Smooth muscle cell of the brain vasculature (primary cell): ENCODE measurements around the gene CCDC51.

ENCODE experiments used
- DNase-seq: peaks from one replicate; pipeline ENCODE4 v3.0.0-alpha.2; 2012; ENCODE audit warnings: low read depth, low spot score

Gene CCDC51

GRCh38 chr3:48434591-48435222, 5.2 kb downstream of the CCDC51 start:
- no peak for DNase-seq

- DNase-seq, result no peak
Measured at GRCh38 chr3:48433472-48434118, 6.3 kb downstream of the CCDC51 start.

- no peak for DNase-seq
Measured at GRCh38 chr3:48432411-48433371, 7.2 kb downstream of the CCDC51 start.

- no peak for DNase-seq
Measured at GRCh38 chr3:48431224-48432029, 8.5 kb downstream of the CCDC51 start.

- DNase-seq, result no peak
Measured at GRCh38 chr3:48430708-48431101, 9.2 kb downstream of the CCDC51 start.

GRCh38 chr3:48429960-48430707, 9.8 kb downstream of the CCDC51 start, which contains the start of gene PLXNB1:
Gene PLXNB1, minus strand, starts transcription at chr3:48430086. Its CDS starts 5,475 bp downstream, at chr3:48424611.
- DNase-seq, result no peak

GRCh38 chr3:48429317-48429959, 10.5 kb downstream of the CCDC51 start:
- no peak for DNase-seq

- no peak for DNase-seq
Measured at GRCh38 chr3:48428572-48429316, 11.2 kb downstream of the CCDC51 start.

GRCh38 chr3:48428088-48428571, 11.8 kb downstream of the CCDC51 start:
- no peak for DNase-seq

- no peak for DNase-seq
Measured at GRCh38 chr3:48427630-48427962, 12.3 kb downstream of the CCDC51 start.

- no peak for DNase-seq
Measured at GRCh38 chr3:48426944-48427629, 12.8 kb downstream of the CCDC51 start.

- DNase-seq, result no peak
Measured at GRCh38 chr3:48426401-48426909, 13.5 kb downstream of the CCDC51 start.

- no peak for DNase-seq
Measured at GRCh38 chr3:48425281-48425812, 14.6 kb downstream of the CCDC51 start.

- no peak for DNase-seq
Measured at GRCh38 chr3:48423883-48424695, 15.8 kb downstream of the CCDC51 start.

- no peak for DNase-seq
Measured at GRCh38 chr3:48423241-48423882, 16.6 kb downstream of the CCDC51 start.

GRCh38 chr3:48422681-48423080, 17.2 kb downstream of the CCDC51 start:
- no peak for DNase-seq

GRCh38 chr3:48422272-48422671, 17.6 kb downstream of the CCDC51 start:
- no peak for DNase-seq
